ENCODE data around the gene COL24A1.
"Not testable (repeated sequence)": the region's sequence is repeated elsewhere in the genome, so short reads cannot be mapped to it uniquely, and the experiment has no call there.

COL24A1 gene

GRCh38 chr1:85830837-85831236 is 325.7 kb downstream of the COL24A1 start:
- FAIRE-seq (no peak), DNase-seq (ENCODE audit: insufficient read length, low spot score) (no peak)
- TF ChIP-seq POLR2A (IDR thresholded peaks at IDR 0.05; ENCODE audit: low read depth, low read length) = no peak

DNA sequence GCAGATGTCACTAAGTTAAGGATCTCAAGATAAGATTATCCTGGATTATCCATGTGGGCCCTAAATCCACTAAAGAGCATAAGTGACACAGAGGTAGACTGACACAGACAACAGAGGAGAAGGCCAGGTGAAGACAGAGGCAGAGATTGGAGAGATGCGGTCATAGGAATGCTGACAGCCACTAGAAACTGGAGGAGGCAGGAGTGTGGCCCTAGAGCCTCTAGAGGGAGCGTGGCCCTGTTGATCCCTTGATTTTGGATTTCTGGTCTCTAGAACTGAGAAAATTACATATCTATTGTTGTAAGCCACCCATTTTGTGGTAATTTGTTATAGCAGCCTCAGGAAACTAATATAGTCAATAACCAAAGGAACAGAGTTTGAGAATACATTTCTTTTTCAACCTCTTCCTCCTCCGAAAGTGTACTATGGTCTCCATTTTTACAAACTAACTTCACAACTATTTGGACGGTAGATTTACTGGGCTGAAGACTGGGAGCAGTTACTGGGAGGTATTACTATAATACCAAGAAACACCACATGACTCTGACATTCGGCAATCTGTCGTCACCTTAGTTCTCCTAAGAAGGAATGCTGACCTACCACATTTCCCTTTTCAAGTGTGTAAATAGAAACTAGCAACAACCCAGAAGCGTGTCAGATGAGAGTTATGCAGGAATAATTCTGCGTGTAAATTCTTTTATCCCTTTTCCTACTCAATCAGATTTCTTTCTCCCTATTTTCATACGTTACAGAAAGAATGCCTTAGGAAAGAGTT is 332.3 kb downstream of the COL24A1 start:
- DNase-seq (ENCODE audit: insufficient read length, low spot score) (no peak), FAIRE-seq (no peak)
- no peak for TF ChIP-seq POLR2A (IDR thresholded peaks at IDR 0.05; ENCODE audit: low read depth, low read length)

- TF ChIP-seq POLR2A (IDR thresholded peaks at IDR 0.05; ENCODE audit: low read depth, low read length) = no peak
- FAIRE-seq (no peak), DNase-seq (ENCODE audit: insufficient read length, low spot score) (no peak)
Observed at GRCh38 chr1:85822696-85823095, 333.9 kb downstream of the COL24A1 start.

GRCh38 chr1:85818371-85818770 is 338.2 kb downstream of the COL24A1 start:
- DNase-seq (ENCODE audit: insufficient read length, low spot score) = no peak
- TF ChIP-seq POLR2A (IDR thresholded peaks at IDR 0.05; ENCODE audit: low read depth, low read length) = no peak
- no peak for FAIRE-seq

- DNase-seq (ENCODE audit: insufficient read length, low spot score) (no peak), FAIRE-seq (no peak)
- TF ChIP-seq POLR2A (IDR thresholded peaks at IDR 0.05; ENCODE audit: low read depth, low read length) = no peak
Observed at GRCh38 chr1:85816606-85817005, 340.0 kb downstream of the COL24A1 start.

DNA sequence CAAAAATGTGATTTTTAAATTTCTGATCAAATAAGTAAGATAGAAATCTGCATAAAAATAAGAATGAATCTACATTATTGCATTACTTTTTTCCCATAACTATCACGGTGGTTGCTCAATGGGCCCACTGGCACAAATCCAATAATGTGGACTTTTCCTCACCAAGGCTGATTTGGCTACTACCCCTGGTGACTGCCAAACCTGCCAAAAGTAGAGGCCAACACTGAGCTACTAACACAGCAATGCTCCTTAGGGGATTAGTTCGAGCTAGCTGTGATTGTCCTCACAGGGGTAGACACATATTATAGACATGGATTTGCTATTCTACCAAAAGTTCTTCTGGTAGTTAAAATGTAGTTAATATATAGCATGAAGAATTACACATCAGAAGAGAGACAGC is 340.7 kb downstream of the COL24A1 start:
- DNase-seq (ENCODE audit: insufficient read length, low spot score) (no peak), FAIRE-seq (no peak)
- no peak for TF ChIP-seq POLR2A (IDR thresholded peaks at IDR 0.05; ENCODE audit: low read depth, low read length)

DNA sequence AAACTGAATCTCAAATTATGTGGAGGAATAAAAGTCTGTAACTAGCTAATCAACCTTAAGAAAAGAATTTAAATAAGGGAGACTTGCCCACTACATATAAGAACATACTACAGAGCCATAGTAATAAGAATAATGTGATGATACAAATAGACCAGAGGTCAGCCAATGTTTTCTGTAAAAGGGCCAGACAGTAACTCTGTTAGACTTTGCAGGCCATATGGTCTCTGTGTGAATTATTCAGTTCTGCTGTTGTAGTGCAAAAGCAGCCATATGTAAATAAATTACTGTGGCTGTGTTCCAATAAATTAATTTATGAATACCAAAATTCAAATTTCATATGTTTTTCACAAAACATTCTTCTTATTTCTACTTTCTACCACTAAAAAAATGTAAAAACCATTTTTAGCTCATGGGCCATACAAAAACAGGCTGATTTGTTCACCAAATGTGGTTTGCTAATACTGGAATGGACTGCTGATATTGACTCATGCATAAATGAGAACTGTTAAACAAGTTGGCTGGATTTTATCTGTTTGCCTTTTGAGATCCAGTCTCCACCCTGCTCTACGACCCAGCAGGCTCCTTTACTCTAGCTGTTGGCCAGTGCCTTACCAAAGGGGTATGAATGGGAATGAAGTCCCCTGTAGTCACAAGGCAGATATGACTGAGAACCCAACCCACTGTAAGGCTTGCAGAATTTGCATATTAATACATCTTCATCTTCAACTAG is 350.2 kb downstream of the COL24A1 start:
- no peak for DNase-seq (ENCODE audit: insufficient read length, low spot score)
- no peak for TF ChIP-seq POLR2A (IDR thresholded peaks at IDR 0.05; ENCODE audit: low read depth, low read length)
- no peak for FAIRE-seq

- DNase-seq (ENCODE audit: insufficient read length, low spot score) = no peak
- FAIRE-seq = peak; percentile 27
- TF ChIP-seq POLR2A (IDR thresholded peaks at IDR 0.05; ENCODE audit: low read depth, low read length) = no peak
Observed at GRCh38 chr1:85801520-85801919, 355.1 kb downstream of the COL24A1 start.

DNA sequence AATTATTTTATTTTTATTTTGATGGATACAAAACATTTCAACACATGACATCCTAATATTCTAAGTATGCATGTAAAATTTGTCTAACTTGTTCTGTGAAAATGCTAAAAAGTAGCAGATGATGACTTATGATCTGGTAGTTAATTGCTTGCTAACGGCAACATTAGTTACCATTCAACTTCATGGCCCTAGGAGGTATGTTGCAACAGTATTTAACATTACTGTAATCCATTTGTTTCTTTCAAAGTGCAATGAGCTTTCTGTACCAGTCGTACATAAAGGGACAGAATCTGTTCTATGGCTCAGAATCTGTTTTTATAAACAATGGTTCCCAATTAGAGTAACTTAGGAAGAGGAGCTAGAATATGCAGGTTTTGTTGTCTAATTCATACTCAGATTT is 356.8 kb downstream of the COL24A1 start:
- no peak for DNase-seq (ENCODE audit: insufficient read length, low spot score)
- no peak for FAIRE-seq
- TF ChIP-seq POLR2A (IDR thresholded peaks at IDR 0.05; ENCODE audit: low read depth, low read length) = no peak

- FAIRE-seq (no peak), DNase-seq (ENCODE audit: insufficient read length, low spot score) (no peak)
- TF ChIP-seq POLR2A (IDR thresholded peaks at IDR 0.05; ENCODE audit: low read depth, low read length) = no peak
Observed at GRCh38 chr1:85798419-85798818, 358.2 kb downstream of the COL24A1 start.

- not testable (repeated sequence) for FAIRE-seq
Observed at GRCh38 chr1:85777021-85777420, 379.6 kb downstream of the COL24A1 start.

DNA sequence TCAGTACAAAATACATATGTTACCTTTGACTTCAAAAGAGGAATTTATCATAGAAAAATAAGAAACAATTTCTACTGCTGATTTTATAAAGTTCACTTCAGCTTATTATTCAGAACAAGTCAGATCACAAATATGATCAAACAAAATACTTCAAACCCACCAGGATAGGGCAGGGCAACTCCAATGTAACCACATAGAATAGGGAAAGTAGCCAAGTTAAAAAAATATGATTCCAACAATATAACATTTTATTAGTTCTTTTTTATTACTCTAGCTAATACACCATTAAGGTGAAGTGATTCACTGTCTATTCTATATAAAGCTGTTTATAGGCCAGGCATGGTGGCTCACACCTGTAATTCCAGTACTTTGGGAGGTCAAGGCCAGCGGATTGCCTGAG is 393.8 kb downstream of the COL24A1 start:
- DNase-seq (ENCODE audit: insufficient read length, low spot score) = no peak
- no peak for FAIRE-seq
- no peak for TF ChIP-seq POLR2A (IDR thresholded peaks at IDR 0.05; ENCODE audit: low read depth, low read length)

More at GRCh38 chr1:85777021-85777420, 379.6 kb downstream of the COL24A1 start:
- DNase-seq (ENCODE audit: insufficient read length, low spot score) = not testable (repeated sequence)

- no peak for TF ChIP-seq POLR2A (IDR thresholded peaks at IDR 0.05; ENCODE audit: low read depth, low read length)
- no peak for FAIRE-seq
Observed at GRCh38 chr1:85756864-85757263, 399.7 kb downstream of the COL24A1 start.

GRCh38 chr1:85748120-85748519 is 408.5 kb downstream of the COL24A1 start:
- no peak for TF ChIP-seq POLR2A (IDR thresholded peaks at IDR 0.05; ENCODE audit: low read depth, low read length)
- no peak for DNase-seq (ENCODE audit: insufficient read length, low spot score)

More at GRCh38 chr1:85756864-85757263, 399.7 kb downstream of the COL24A1 start:
- no peak for DNase-seq (ENCODE audit: insufficient read length, low spot score)

GRCh38 chr1:85746777-85747176 is 409.8 kb downstream of the COL24A1 start:
- FAIRE-seq = no peak
- DNase-seq (ENCODE audit: insufficient read length, low spot score) = no peak
- TF ChIP-seq POLR2A (IDR thresholded peaks at IDR 0.05; ENCODE audit: low read depth, low read length) = no peak

More at GRCh38 chr1:85748120-85748519, 408.5 kb downstream of the COL24A1 start:
- FAIRE-seq = no peak
